ENCODE results near the gene SLC41A2. TPM values are rescaled to one million over a fixed set of nuclear protein-coding genes. Genes with fewer than 3 reads are reported as not detected.

The SLC41A2 gene
- total RNA-seq, 4 donors from 2014 or later = 8.4 to 26.1 (median 18.0) TPM

- no peaks in the 10 kb centered on the region for H3K9me3 ChIP-seq
- WGBS, 2 donors = 42 to 49% methylated on average over 14 of the region's 14 CpGs
- TF ChIP-seq CTCF (IDR thresholded peaks at IDR 0.05) = no peak
- no peak for TF ChIP-seq POLR2A (IDR thresholded peaks at IDR 0.05)
- TF ChIP-seq EP300 (IDR thresholded peaks at IDR 0.05) = no peak
- no peaks in the 10 kb centered on the region for H3K27me3 ChIP-seq
- no peak for DNase-seq (ENCODE audit: low spot score in 2 of 2)
- peaks cover 0 to 28% (median 11%) of the 10 kb centered on the region in 4 donors for H3K4me1 ChIP-seq
- no peaks in the 10 kb centered on the region for H3K36me3 ChIP-seq
- peak overlapping the region; percentile 62 to 89 (median 80) for H3K4me3 ChIP-seq
- H3K27ac ChIP-seq = peak overlapping the region in 3 of 4 donors; percentile 82 to 91 (median 87)
Measured at GRCh38 chr12:104958805-104959334, 780 bp upstream of the SLC41A2 start.

GRCh38 chr12:104957719-104958000 is 430 bp downstream of the SLC41A2 start:
- H3K36me3 ChIP-seq = no peaks in the 10 kb centered on the region
- 2% methylated on average over 13 to 19 of the region's 31 CpGs for WGBS, 2 donors
- H3K4me3 ChIP-seq = peak overlapping the region; percentile 62 to 89 (median 80)
- DNase-seq (ENCODE audit: low spot score in 2 of 2) = no peak
- H3K27me3 ChIP-seq = no peaks in the 10 kb centered on the region
- no peaks in the 10 kb centered on the region for H3K9me3 ChIP-seq
- peak overlapping the region; percentile 45 to 91 (median 85) for H3K27ac ChIP-seq
- H3K4me1 ChIP-seq = peaks cover 0 to 34% (median 11%) of the 10 kb centered on the region in 4 donors
- TF ChIP-seq CTCF (IDR thresholded peaks at IDR 0.05) = no peak
- TF ChIP-seq EP300 (IDR thresholded peaks at IDR 0.05) = no peak
- no peak for TF ChIP-seq POLR2A (IDR thresholded peaks at IDR 0.05)

GRCh38 chr12:104956870-104957718 is 996 bp downstream of the SLC41A2 start:
- 32 to 36% methylated on average over 13 of the region's 13 CpGs for WGBS, 2 donors

GRCh38 chr12:104955703-104956102 is 2.4 kb downstream of the SLC41A2 start:
- no peak overlapping the region for H3K4me3 ChIP-seq
- H3K27me3 ChIP-seq = no peaks in the 10 kb centered on the region
- DNase-seq (ENCODE audit: low spot score in 2 of 2) = no peak
- no peak for TF ChIP-seq EP300 (IDR thresholded peaks at IDR 0.05)
- no peak for TF ChIP-seq POLR2A (IDR thresholded peaks at IDR 0.05)
- no peak for TF ChIP-seq CTCF (IDR thresholded peaks at IDR 0.05)
- H3K9me3 ChIP-seq = no peaks in the 10 kb centered on the region
- H3K4me1 ChIP-seq = peaks cover 0 to 34% (median 11%) of the 10 kb centered on the region in 4 donors
- 54 to 76% methylated on average over 2 of the region's 2 CpGs for WGBS, 2 donors
- no peak overlapping the region for H3K27ac ChIP-seq
- H3K36me3 ChIP-seq = no peaks in the 10 kb centered on the region

More at GRCh38 chr12:104956870-104957718, 996 bp downstream of the SLC41A2 start:
- Histone ChIP-seq H3K9me3 (no peaks in the 10 kb centered on the region), H3K27me3 (no peaks in the 10 kb centered on the region), H3K27ac (peak overlapping the region; percentile 45 to 91 (median 85)), H3K36me3 (no peaks in the 10 kb centered on the region), H3K4me3 (peak overlapping the region; percentile 62 to 89 (median 80)), H3K4me1 (peaks cover 0 to 34% (median 11%) of the 10 kb centered on the region in 4 donors)
- TF ChIP-seq EP300 (IDR thresholded peaks at IDR 0.05) (no peak), POLR2A (IDR thresholded peaks at IDR 0.05) (no peak), CTCF (IDR thresholded peaks at IDR 0.05) (no peak)
- DNase-seq (ENCODE audit: low spot score in 2 of 2) = no peak

- 69 to 78% methylated on average over 2 of the region's 2 CpGs for whole genome bisulfite sequencing, 2 donors
- no peaks in the 10 kb centered on the region for H3K9me3 ChIP-seq
- H3K36me3 ChIP-seq = no peaks in the 10 kb centered on the region
- peak overlapping the region in 1 of 4 donors; percentile 57 for H3K27ac ChIP-seq
- no peak overlapping the region for H3K4me3 ChIP-seq
- no peak for TF ChIP-seq CTCF (IDR thresholded peaks at IDR 0.05)
- TF ChIP-seq POLR2A (IDR thresholded peaks at IDR 0.05) = no peak
- TF ChIP-seq EP300 (IDR thresholded peaks at IDR 0.05) = no peak
- H3K27me3 ChIP-seq = no peaks in the 10 kb centered on the region
- peaks cover 0 to 18% (median 0%) of the 10 kb centered on the region in 4 donors for H3K4me1 ChIP-seq
- no peak for DNase-seq (ENCODE audit: low spot score in 2 of 2)
Measured at GRCh38 chr12:104953323-104953722, 4.8 kb downstream of the SLC41A2 start.
